ENCODE results near the gene IZUMO1.

- TF ChIP-seq CTCF (IDR thresholded peaks at IDR 0.05) (no peak), POLR2A (IDR thresholded peaks at IDR 0.05) (no peak)
Measured at GRCh38 chr19:48720251-48720612, 26.5 kb downstream of the IZUMO1 start.
